Raji (cell line): Measurements from ENCODE around the gene ERBB4.

ENCODE experiments used
- POLR2A ChIP-seq: IDR thresholded peaks from 2 replicates; pipeline ENCODE4 v1.6.1; 2011; ENCODE audit warnings: low read depth, low read length, control low read depth; ENCODE audit not compliant: insufficient read depth

ERBB4 gene

DNA sequence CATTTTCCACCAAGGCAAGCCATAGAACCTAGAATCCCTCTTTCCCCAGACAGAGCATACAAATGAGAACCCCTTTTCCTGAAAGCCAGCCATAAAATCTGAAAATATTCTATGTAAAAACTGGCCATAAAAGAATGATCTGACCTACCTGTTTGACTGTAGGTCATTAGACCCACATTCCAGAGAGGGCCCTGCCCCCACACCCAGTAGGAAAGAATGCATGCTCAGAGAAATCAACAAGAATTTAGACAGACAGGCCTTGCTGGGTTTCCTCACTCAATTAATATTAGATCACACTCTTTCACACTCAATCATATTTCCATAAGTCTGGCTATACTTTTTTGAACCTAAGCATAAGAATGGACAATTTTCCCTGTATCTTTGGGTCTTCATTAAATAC is 929.5 kb downstream of the ERBB4 start:
- no peak for TF ChIP-seq POLR2A

DNA sequence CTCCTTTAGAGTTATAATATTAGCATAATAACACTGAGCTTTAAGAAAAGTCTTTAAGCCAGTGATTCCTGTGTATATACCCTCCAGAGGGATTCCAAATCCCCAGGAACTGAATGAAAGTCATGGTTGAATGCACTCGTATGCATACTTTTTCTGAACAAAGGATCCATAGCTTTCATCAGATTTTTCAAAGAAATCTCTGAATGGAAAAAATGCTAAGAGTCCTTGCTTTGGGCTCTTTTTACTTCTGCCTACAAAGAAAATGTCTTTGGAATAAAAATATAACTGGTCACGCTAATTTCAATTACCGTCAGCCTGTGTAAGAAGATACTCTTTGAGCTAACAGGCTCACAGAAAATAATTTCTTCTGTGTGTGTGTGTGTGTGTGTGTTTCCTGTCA is 939.5 kb downstream of the ERBB4 start:
- no peak for TF ChIP-seq POLR2A

DNA sequence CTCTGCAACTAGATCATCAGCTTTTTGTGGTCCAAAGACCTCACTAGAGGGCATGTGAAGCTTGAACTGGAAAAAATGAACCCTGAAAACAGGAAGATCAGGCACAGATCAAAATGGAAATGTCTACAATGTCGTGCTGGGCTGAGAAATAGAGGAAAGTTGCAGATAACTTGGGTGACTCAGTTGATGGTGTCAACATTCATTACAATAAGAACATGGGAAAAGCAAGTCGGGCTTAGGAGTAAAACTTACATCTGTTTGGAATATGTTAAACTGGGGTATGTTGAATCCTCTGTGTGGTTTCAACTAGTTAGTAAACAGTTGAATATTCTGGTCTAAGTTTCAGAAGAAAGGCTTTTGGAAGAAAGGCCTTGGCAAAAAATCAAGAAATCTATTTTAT is 940.4 kb downstream of the ERBB4 start:
- no peak for TF ChIP-seq POLR2A

DNA sequence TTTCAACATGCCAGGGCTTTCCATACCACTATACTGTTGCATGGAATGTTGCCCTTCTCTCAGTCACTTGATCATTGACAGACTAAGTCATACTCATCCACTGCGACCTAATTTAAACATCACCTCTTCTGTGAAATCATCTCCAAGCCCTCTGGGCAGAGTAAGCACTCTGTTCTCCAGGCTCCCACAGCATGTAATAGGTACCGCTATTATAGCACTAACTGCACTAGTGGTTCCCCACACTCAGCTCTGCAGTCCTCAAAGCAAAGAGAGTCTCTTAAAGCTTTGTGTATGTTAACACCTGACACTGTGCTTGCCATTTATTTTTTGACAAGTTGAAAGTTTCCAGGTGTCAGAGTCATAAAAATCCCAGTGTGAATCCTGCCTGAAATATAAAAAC is 947.2 kb downstream of the ERBB4 start:
- TF ChIP-seq POLR2A, result no peak

DNA sequence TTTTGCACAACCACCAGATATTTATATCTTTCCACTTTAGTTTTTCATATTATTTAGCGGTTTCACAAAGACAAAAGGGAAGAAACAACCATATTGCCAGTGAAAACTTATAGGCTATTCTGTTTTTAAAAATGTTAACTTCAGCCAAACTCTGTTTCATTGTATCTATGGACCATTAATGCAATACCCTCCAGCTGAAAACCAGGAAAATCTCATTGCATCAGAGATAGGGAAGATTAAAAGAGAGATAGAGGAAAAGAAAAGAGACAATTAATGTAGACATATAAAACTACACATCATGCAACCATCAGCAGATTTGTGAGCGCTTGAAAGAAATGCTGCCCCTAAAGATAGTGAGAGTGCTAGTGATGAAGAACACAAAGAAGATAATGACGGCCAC is 970.2 kb downstream of the ERBB4 start:
- no peak for TF ChIP-seq POLR2A

DNA sequence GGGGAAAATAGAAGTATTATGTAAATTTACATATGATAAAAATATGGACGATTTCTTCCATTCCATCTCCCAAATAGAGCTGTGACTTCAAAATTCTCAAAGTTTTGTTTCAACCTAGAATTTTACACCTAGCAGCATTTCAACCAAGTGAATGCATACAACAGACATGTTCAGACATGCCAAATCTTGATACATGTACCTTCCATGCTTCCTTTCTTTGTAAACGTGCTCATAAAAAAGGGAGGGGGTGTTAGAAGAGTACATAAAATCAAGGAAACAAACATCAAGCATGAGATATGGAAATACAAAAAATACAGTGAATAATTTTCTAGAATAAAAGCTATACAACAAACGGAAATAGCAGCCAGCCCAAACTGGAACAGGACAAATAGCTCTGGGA is 974.2 kb downstream of the ERBB4 start:
- no peak for TF ChIP-seq POLR2A

DNA sequence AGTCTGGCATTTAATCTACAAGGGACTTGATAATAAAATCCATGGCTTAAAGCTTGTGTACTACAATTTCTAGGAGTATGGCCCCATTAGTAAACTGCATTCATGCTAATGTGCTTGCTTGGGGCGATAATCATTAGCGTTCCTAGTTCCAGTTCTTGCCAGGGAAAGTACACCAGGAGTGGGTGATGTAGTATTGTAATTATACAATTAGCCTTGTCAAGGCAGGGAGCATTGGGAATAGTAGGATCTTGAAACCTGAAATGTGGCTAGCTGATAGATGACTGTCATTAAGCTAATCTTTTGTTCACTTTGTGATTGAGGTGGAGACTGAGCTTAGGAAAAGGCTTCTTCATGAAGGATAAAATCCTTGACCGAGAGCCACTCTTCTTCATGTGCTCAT is 993.0 kb downstream of the ERBB4 start:
- TF ChIP-seq POLR2A, result no peak

DNA sequence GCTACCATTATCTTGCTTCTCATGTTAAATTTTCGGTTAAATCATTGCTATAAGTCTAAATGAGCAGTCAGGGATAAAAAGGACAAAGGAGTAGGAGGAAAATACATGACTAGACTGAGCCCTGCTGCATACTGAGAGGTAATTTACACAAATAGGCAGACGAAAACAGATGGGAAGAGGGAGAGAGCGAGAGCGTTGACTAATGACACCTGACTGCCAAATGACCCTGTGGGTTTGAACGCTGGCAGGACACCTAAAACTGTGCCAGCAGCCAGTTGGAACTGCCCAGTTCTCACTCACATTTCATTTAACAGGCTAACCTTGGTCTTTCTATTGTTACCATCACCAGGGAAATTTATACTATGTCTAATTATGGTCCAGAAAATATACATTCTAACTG is 1004.0 kb downstream of the ERBB4 start:
- TF ChIP-seq POLR2A, result no peak

DNA sequence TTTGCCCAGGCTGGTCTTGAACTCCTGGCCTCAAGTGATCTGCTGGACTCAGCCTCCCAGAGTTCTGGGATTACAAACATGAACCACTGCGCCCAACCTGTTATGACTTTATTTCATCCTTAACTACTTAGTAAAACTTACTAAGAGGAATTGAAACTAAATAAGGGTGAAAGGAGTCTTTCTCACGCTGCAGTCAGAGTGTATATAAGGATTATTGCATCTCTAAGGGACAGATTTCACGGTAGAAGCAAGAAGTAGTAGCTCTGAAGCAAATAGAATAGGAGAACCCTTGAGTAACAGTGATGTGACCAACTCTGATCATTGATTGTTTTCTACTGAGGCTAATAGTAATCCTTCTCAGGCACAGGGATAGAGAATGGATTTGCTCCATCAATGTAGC is 1022.1 kb downstream of the ERBB4 start:
- no peak for TF ChIP-seq POLR2A

DNA sequence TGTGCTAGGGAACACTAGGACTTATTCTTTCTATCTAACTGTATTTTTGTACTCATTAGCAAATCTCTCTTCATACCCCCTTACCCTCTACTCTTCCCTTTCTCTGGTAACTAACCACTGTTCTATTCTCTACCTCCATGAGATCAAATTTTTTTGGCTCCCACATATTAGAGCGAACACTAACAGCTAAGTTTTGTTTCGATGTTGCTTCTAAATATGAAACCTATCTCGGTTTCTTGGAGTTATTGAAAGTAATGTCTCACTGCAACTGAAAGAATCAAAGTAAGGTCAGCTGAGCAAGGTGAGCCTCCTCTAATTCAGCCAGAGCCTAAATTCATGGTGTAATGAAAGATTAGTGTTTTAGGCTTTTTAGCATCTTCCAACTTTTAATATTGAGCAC is 1024.6 kb downstream of the ERBB4 start:
- TF ChIP-seq POLR2A, result no peak

DNA sequence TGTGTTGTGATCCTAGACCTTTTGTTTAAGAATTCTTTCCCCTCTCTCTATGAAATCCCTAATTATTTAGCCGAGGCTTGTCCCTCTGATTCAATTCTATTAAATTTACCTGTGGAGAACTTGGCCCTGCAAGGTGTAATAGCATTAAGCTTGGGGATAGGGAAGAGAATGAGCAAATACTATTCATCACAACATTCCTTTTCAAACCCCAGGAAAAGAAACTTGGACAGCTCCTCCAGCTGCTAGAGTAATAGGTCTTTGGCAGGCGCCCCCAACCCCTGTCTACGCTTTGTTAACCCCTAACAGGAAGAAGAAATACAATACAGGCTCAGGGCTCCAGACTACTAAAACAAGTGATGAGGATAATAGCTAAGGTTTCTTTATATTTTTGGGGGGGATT is 1025.2 kb downstream of the ERBB4 start:
- no peak for TF ChIP-seq POLR2A

DNA sequence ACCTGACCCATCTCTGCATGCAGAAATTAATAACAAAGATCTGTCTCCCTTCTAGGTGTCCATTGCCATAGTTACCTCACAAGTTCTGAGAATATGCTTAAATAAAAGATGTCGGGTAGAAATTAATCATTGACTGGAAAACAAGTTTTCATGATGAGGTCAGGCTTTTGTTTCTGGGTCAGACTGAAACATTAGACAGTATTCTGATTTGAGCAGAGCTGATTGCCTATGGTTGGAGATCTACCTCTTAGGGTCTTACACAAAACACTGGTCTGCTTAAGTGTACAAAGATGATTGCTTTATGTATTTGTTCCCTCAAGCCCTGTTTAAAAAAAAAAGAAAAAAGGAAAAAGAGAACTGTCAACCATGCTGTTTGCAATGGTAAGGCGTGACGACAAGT is 1025.8 kb downstream of the ERBB4 start:
- TF ChIP-seq POLR2A, result no peak

DNA sequence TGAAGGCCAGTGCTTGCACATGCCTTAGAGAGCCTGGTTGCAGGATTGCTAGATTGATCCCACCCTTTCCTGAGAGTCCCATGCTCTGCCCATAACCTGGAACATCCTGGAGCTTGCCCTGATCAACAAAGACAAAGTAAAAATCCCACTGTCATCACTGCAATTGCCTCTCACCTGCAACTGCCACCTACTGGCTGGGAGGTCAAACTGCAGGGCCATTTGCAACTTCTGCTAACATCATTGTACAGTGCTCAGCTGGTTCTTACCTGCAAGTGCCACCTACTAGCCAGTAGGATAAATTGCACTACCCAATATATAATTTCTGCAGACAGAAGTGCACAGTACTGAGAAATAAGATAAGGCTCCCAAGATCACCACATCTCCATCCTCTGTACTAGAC is 1034.7 kb downstream of the ERBB4 start:
- TF ChIP-seq POLR2A, result no peak

DNA sequence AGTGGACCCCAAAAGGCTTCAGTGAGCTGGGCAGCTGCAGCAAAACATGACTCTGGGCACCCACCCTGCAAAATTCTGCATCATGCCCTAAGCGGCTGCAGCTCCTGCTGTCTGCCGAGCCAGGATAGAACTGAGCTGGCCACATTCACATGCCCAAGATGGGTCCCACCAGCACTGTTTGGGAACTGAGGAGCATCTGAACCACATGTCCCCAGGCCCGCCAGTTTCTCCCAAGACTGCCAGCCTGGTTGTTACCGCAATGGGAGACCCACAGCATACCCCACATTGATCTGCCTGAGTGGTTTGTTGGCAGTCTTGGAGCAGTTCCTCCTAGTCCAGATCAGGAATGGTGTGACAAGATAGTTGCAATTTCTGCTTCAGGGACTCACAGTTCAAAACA is 1035.4 kb downstream of the ERBB4 start:
- TF ChIP-seq POLR2A, result no peak

DNA sequence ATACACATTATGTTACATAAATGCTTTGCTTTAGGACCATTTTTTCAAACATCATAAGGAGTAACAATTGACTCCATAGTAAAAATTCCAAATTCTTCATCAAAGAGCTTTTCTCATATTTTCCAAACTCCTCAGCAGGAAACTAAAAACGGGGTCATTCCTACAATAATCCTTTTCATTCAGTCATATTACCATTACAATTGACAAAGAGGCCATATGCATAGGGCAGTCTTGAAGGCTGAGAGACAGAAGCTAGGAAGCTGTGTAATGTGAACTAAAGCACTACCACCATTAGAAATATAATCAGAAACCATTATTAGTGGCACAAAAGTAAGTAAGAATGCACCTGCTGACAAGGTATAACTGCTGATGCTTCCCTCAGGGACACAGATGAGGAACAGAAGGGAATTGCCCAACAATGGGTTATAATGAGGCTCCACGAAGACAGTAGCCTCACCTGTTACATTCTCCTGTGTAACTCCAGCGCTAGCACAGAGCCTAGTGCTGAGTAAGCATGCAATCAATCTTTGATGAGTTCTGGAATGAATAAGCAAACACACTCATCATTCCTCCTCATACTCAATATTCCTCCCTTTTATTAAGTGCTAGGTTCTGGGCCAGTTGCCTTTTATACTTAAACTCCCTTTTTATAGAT is 1039.9 kb downstream of the ERBB4 start:
- no peak for TF ChIP-seq POLR2A

DNA sequence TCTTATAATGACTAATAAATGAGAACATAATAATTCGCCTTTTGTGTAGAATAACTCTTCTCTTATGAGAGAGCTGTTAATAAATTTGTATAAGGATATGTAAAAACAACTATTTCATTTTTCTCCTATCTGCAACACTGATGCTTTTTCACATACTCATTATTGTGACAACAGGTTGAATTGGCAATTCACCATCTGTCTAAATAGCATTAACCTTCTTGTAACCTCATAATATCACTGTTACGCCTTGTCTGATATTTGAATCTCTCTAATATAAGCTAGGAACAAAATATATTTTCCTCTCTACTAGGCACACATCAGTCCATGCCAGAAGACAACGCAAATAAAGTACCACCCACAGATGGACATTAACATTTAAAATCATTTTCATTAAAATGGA is 1043.3 kb downstream of the ERBB4 start:
- TF ChIP-seq POLR2A, result no peak

DNA sequence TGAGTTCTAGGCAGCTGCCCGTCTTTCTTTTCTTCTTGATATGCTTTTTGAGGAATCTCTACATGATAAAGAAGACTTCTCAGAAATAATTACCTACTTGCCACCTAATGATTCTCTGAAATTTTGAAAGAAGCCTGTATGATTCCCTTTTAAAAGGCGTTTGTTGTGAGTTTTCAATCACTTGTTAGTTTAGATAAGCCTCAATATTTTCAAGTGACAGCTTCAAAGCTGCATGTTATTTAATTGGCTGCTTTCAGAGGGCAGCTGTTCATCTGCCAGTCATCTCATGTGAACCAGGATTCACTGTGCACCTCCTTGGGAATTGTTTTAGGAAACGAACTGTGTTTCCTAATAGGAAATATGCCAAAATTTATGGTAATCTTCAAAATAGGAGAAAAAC is 1044.1 kb downstream of the ERBB4 start:
- no peak for TF ChIP-seq POLR2A
